Measurements from ENCODE around the gene GABARAPL1.

- no peak for TF ChIP-seq EZH2 (IDR thresholded peaks at IDR 0.05)
- no peak for TF ChIP-seq POLR2AphosphoS5 (IDR thresholded peaks at IDR 0.05; ENCODE audit: borderline replicate concordance, low read depth, low read length)
These were observed 47.3 kb upstream of the GABARAPL1 start for GRCh38 chr12:10165421-10165820.

Data from SK-N-MC (cell line).